Fibroblast of skin of right biceps (primary cell): ENCODE results near the gene LYPD6.

Source experiments
- DNase-seq: peaks from one replicate; pipeline ENCODE4 v3.0.0-alpha.2; 2013

LYPD6 gene

GRCh38 chr2:149410701-149411484, 80.5 kb downstream of the LYPD6 start:
- DNase-seq, result peak; percentile 94

- no peak for DNase-seq
These were observed 83.1 kb downstream of the LYPD6 start for GRCh38 chr2:149413487-149413886.

GRCh38 chr2:149415086-149415485, 84.7 kb downstream of the LYPD6 start:
- no peak for DNase-seq

DNA sequence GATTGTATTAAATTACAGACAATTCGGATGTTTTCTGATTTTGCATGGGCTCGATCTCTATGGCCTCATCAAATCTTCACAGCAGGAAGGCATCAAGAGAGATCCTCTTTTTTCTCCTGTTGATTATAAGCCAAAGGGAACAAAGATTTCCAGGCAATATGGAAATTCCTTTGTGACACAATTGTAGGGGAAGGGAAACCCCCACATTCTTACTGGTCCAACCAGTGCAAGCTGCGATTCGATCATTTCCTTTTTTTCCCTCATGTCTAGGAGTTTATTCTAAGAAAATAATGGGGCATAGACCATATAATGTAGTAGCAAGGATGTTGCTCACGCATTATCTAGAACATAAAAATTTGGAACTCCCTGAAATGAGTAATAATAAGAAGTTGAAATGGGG, 87.7 kb downstream of the LYPD6 start:
- DNase-seq, result no peak

DNA sequence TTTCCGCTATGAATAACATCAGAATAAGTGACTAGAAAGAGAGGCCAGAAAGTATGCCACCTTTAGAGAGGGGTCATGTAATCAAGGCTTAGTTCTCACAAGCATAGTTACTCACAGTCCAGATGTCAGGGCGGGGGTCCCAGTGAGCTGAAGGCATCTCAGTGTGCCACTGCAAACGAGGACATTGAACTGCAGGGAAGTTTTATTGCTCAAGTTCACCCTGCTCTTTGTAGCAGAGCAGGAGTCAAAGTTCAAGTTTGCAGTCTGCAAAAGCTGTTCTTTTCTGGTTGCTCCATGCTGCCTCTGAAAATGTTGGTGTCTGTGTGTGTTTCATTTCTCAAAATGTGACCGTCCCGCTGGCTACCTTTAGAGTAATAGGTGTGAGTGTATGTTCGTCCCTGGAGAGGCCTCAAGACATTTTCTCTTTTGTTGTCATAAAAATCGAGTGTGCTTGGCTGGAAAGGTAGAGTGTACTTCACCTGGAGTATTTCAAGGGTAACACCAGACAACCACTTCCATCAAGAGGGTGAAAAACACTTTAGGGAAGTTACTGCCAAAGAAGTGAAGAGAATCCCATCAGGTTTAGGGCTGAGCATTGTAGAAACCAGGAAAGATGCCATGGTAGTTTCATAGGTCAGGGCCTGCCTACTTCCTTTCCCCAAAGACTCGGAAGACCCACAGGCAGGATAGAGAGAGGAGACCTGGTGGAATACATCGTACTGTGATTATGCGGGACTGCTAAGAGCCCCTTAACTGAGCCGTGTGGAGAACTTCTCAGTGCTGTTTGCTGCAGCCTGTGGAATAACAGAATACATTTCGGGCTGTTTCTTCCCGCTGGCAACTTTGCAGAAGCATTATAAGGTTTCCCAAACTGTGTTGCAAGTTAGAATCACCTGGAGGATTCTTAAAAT, 89.9 kb downstream of the LYPD6 start:
- no peak for DNase-seq

DNA sequence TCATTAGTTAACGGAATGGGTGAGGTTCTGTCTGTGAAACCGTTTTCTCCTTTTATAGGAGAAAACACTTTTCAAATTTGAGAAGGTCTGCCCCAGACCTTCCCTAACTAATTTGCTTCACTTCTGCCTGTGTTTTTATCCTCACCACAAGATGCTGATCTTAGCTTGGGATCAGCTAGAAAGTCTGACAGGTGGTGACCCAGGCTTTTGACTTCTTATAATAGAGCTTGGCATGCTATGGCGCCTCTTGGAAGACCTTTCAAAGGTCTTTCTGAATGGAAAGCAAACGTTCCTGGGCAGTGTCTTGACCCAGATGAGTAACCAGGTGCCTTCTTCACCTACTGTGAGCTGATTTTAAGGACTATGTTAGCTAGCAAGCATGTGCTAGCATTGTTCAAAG, 91.4 kb downstream of the LYPD6 start:
- no peak for DNase-seq

- peak; percentile 69 for DNase-seq
These were observed 92.1 kb downstream of the LYPD6 start for GRCh38 chr2:149422337-149422990.

DNA sequence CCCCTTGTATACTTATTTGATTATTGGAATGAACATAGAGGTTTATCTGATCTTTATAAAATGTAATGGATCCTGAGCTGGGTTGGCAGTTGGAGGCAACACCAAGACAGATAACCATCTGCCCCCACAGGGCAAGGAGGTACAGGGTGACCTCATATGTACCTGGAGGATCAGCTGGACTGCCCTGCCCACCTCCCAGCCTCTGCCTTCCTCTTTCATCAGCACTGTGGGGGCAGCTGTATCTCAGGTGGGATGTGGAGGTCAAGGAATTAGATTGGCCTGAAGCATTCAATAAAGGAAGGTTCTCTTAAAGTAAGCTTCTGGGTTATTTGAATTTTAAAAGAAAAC, 92.6 kb downstream of the LYPD6 start:
- no peak for DNase-seq

- no peak for DNase-seq
These were observed 93.2 kb downstream of the LYPD6 start for GRCh38 chr2:149423630-149424029.

GRCh38 chr2:149427387-149427786, 97.0 kb downstream of the LYPD6 start:
- DNase-seq, result no peak

DNA sequence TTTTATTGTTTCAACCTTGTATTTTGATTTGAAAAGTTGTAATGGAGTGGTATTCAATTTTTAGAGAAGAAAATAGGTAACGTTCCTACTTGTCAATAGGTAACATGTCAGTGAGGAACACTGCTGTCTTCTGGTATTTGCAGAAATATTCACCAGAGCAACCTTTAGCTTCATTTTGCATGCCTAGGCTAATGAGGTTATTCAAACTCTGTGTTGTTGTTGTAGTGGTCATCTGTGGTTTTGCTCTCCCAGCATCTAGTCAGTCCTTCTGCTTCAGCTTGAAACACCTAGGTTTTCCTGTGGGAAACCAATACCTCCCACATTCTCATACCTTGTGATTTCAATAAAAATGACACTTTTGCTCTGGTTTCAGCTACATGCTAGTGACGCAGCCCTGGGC, 98.4 kb downstream of the LYPD6 start:
- no peak for DNase-seq

DNA sequence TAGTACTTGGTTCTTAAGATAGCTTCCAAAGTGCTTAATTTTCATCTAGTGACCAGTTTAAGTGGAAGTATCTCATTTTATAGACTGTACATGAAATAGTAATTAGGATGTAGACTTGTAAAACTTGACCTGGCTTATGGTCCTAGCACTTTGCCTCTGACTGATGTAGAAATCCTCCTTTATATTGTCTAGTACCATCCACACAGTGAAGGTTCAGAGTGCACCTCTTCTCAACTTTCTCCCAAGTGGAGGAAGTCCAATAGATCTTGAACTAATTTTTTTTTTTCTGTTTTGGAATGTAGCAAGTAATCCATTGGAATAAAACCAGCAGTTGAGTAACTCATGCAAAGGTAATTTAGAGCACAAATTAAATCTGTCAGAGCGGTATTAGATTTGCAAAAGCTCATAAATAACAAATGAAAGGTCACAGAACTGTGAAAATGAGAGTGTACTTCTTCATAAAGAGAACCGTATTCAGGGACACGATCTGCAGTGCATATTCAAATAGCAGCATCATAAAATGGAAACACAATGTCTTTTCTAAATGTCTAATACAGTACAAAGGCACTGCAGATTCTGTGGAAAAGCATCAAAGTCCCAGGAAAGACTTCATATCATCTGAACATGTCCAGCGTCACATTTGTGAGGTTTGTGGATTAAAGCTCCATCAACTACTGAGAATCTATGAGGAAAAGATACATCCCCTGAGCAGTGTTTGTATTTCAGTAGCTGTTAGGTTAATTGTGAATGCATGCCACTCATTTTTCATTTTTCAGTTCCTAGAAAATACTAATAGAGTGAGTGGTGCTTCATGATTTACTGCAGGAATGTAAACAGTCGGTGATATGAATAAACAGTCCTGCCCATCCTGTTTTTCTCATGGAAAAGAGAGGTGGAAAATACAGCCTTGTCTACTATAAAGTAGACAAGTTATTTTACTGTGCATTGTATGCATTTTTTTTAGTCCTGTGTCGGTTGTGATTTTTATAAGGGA, 100.7 kb downstream of the LYPD6 start:
- peak; percentile 22 for DNase-seq

- no peak for DNase-seq
These were observed 108.1 kb downstream of the LYPD6 start for GRCh38 chr2:149438330-149438960.

DNA sequence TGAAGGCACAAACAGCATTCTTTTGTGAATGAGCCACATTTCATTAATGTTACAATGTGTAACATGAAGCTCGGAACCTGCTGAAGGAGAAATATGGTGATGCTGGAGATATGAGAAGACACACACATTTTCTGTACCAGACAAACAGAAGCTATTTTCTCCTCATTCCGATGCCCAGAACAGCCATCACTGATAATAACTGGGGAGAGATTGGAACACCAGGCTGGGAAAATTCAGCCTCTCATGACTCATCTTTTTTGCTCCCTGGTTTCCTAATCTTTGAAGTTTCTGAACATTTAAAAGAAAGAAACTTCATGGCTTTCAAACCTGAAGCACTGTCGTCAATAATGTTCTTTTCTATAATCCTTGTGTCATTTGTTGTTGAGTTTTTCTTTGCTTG, 110.9 kb downstream of the LYPD6 start:
- no peak for DNase-seq

- no peak for DNase-seq
These were observed 112.0 kb downstream of the LYPD6 start for GRCh38 chr2:149442346-149442745.

- DNase-seq, result no peak
These were observed 112.8 kb downstream of the LYPD6 start for GRCh38 chr2:149443150-149443549.

- DNase-seq, result no peak
These were observed 116.4 kb downstream of the LYPD6 start for GRCh38 chr2:149446748-149447147.

DNA sequence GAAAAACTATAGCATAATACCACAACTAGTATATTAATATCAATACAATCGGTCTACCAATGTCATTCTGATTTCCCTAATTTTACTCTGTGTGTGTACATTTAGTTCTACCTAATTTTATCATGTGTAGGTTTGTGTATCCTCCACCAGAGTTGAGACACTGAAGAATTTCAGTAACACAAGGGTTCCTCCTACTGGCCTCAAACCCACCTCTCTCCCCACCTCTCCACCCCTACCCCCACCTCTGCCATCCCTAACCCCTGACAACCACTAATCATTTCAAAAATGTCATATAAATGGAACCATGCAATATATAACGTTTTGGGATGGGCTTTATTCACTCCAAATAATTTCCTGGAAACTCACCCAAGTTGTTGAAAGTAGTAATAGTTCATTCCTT, 117.9 kb downstream of the LYPD6 start:
- DNase-seq, result no peak

- no peak for DNase-seq
These were observed 118.6 kb downstream of the LYPD6 start for GRCh38 chr2:149449017-149449416.

- DNase-seq, result no peak
These were observed 121.2 kb downstream of the LYPD6 start for GRCh38 chr2:149451417-149452165.

- DNase-seq, result no peak
These were observed 125.9 kb downstream of the LYPD6 start for GRCh38 chr2:149456285-149456684.
